ENCODE results near the gene SP7.

- no peak for TF ChIP-seq CTCF (IDR thresholded peaks at IDR 0.05)
- TF ChIP-seq SMC3 (IDR thresholded peaks at IDR 0.05): no peak
- no peak for TF ChIP-seq CEBPB (IDR thresholded peaks at IDR 0.05)
- no peak for TF ChIP-seq BHLHE40 (IDR thresholded peaks at IDR 0.05; ENCODE audit: low read depth, low read length)
- TF ChIP-seq BCL3 (IDR thresholded peaks at IDR 0.05): no peak
- no peak for TF ChIP-seq POLR2A (IDR thresholded peaks at IDR 0.05; ENCODE audit: low read length)
- TF ChIP-seq USF2 (IDR thresholded peaks at IDR 0.05): no peak
- TF ChIP-seq RAD21 (conservative IDR thresholded peaks at IDR 0.05 in 1 of 2, IDR thresholded peaks at IDR 0.05 in 1 of 2): no peak
- no peak for TF ChIP-seq E2F6 (IDR thresholded peaks at IDR 0.05; ENCODE audit: borderline replicate concordance, low read depth)
- no peak for TF ChIP-seq CHD2 (IDR thresholded peaks at IDR 0.05; ENCODE audit: low read length, partially characterized antibody)
- no peak for TF ChIP-seq MYC (IDR thresholded peaks at IDR 0.05; ENCODE audit: borderline replicate concordance, low read length)
- TF ChIP-seq JUN (IDR thresholded peaks at IDR 0.05): no peak
- no peak for TF ChIP-seq PBX3 (IDR thresholded peaks at IDR 0.05)
- TF ChIP-seq MAZ (IDR thresholded peaks at IDR 0.05; ENCODE audit: borderline replicate concordance, low read depth, low read length): no peak
These were observed 56.2 kb downstream of the SP7 start for GRCh38 chr12:53279888-53280498.
